Activated CD8-positive, alpha-beta memory T cell treated with anti-CD3 and anti-CD28 coated beads, Interleukin-2, amount 50 U/mL, for 24 hours (primary cell): ENCODE results near the gene NOVA2.
"Not testable (repeated sequence)": the region's sequence is repeated elsewhere in the genome, so short reads cannot be mapped to it uniquely, and the experiment has no call there.

Source experiments
- DNase-seq: peaks from one replicate; pipeline ENCODE4 v3.0.0-alpha.2; 2020; ENCODE audit errors: extremely low read depth

Gene NOVA2

DNA sequence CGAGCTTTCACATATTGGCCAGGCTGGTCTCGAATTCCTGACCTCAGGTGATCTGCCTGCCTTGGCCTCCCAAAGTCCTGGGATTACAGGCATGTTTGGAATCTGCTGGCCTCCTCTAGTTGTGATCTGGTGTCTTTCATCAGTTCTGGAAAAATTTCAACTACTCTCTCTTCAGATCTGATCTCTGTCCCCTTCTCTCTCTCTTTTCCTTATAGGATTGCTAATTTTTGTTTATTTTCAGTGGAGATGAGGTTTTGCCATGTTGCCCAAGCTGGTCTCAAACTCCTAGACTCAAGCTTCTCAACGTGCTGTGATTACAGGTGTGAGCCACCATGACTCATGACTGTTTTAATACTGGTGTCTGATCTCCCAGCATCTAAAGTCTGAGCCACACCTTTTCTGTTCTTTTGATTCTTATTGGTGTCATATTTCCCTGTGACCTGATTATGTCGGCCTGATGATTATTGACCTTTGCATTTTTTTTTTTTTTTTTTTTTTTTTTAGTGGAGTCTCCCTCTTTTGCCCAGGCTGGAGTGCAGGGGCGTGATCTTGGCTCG lies 48.7 kb downstream of the NOVA2 start:
- DNase-seq, result no peak

DNA sequence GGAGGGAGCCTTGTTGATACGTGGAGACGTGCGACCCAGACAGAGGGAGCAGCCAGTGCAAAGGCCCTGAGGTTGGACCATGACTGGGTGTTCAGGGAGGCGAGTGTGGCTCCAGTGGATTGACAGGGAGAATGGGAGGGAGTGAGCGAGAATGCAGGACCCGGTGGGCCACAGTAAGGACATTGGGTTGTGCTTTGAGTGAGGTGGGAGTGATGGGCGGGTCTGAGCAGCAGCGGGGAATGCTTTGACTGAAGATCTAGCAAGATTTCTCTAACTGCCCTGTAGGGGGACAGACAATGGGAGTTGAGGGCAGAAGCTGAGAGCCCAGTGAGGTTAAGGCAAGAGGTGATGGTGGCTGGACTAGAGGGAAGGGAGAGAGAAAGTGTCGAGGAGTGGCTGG lies 51.4 kb downstream of the NOVA2 start:
- no peak for DNase-seq

DNA sequence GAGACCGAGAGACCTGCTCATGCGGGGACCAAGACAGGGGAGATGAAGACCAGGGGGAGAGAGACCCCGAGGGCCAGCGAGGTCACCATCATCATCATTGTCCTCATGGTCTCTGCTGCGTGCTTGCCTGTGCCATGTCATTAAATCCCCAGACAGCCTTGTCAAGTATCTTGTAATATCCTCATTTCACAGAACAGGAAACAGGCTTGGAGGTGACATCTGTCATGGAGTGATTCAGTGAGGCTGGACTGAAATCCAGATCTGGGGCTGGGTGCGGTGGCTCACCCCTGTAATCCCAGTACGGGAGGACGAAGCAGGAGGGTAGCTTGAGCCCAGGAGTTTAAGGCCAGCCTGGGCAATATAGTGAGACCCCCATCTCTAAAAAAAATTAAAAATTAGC lies 53.2 kb downstream of the NOVA2 start:
- DNase-seq, result no peak

DNA sequence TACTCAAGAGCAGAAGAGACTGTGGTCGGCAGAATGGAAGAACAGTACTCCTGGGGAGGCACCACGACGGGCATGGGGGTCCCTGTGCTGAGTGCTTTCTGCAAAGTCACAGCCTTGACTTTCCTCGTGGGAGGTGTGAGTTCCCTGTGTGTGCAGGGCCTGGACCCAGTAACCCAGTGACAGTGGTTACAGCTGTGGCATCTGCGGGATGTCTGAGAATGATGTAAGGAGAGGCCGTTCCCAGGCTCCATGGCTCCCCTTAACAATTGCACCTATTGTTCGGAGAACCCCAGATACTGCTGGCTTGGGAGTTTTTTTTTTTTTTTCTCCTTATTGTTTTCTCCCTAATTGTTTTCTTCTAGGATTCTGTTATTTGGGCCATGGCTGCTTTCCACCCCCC lies 54.0 kb downstream of the NOVA2 start:
- no peak for DNase-seq

DNA sequence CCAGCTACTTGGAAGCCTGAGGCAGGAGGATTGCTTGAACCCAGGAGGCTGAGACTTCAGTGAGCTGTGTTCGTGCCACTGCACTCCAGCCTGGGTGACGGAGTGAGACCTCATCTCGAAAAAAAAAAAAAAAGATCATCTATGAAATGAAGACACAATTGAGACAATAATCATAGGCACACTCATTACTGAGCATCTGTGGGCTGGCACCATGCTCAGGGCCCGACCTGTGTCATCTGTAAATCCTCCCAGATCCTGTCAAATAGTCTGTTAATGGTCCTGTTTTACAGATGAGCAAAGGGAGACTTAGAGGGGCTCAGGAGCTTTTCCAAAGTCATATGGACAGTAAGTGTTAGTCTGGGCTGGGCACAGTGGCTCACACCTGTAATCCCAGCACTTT lies 54.9 kb downstream of the NOVA2 start:
- DNase-seq, result no peak

DNA sequence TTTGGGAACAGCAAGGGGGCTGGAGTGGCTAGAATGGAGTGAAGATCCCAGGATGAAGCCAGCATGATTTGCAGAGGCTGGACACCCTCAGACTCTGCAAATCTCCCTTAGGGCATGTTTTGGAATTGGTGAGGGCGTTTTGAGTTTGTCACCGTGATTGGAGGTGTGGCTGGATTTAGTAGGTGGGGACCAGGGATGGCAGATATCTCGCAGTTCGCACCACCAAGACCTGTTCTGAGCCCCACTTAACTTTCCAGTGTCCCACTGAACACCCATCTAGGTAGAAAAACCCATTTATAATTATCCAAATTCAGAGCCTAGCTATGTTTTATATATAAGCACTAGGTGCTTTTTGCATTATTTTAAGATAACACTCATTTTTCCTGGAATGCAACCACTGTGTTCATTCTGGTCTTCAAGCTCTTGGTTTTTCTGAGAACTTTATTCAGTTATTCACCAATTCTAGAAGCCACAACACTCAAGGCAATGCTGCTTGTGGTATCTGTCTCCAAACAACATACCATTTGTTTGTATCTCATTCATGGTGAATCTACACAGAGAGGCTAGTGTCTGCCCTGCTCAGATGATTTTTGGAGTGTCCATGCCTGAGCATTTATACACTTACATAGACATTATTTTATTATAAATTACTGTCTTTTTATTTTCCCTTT lies 56.1 kb downstream of the NOVA2 start:
- no peak for DNase-seq

DNA sequence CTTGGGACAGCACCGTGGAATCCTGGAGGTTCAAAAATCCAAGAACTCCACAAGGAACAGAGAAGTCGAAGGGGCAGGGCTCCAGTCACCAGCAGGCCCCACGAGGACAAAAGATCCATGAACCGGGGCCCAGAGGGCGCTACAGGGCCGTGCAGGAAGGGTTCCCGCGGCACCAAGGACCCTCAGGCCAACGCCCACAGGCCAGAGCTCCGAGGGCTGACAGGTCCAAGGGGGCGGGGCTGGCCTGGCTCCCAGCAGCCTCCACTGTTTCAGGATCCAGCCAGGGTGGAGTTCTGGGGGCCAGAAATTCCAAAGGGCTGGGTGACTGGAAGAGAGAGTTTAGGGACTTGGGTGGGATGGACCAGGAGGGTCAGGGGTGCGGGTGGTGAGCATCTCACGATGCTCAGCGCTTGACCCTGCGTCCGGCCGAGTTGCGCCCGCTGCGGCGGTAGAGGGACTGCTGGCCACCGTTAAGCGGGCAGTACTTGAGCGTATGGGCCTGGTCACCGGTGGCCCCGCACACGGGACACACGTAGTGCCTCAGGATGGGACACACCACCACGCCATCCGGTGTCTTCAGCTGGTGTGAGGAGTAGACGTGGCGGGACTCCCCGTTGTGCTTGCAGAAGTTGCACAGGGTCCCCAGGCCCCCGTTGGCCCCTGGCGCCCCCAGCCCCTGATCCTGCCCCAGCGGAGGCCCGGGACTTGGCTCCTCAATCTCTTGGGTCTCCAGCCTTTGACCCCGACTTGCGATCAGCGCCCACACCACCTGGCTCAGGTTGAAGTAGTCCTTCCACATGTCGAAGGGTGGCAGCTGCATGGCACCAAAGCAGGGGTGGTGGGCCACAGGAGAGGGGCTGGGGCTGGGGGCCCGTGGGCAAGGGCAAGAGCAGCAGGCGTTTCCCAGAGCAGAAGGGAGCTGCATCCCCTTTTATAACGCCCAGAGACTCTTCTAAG lies 59.5 kb downstream of the NOVA2 start, which contains the start of gene NANOS2:
TSS of gene NANOS2 (minus strand) at position 905 of the 957 bp plus-strand sequence. CDS start at position 820, 85 bp downstream.
- DNase-seq, result no peak

DNA sequence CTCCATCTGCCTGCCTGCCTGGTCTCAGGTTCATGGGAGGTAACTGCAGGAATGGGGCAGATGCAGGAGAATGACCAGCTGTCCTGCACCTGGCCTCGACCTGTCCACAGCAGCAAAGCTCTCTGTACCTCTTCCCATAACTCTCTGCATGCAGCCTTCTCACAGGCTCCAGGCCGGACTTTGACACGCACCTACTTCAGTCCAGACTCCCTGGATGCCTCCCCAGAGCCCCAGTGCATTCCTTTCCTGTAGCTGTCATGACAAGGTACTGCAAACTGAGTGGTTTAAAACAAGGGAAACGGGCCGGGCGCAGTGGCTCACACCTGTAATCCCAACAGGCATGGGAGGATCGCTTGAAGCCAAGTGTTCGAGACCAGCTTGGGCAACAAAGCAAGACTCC lies 62.4 kb downstream of the NOVA2 start:
- DNase-seq, result no peak

DNA sequence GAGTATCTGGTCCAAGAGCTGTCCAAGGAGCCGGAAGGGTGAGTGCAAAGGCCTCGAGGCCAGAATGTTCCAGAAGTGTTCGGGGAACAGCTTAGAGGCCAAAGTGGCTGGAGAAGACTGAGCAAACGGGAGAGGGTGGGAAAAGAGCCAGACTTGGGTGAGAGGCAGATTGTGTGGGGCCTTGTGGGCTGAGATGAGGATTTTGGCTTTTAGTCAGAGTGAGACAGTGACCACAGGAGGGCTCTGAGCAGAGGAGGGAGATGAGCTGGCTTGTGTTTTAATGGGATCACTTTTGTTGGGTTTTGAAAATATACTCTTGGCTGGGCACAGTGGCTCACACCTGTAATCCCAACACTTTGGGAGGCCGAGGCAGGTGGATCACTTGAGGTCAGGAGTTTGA lies 64.7 kb downstream of the NOVA2 start:
- DNase-seq, result no peak

DNA sequence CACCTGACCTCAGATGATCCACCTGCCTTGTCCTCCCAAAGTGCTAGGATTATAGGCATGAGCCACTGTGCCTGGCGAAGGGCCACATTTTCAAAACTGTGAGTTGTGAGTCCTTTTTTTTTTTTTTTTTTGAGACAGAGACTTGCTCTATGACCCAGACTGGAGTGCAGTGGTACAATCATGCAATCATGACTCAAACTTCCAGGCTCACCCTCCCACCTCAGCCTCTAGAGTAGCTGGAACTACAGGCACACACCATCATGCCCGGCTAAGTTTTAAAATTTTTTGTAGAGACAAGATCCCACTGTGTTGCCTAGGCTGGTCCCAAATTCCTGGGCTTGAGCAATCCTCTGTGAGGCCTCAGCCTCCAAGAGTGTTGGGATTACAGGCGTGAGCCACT lies 67.4 kb downstream of the NOVA2 start:
- DNase-seq, result no peak

DNA sequence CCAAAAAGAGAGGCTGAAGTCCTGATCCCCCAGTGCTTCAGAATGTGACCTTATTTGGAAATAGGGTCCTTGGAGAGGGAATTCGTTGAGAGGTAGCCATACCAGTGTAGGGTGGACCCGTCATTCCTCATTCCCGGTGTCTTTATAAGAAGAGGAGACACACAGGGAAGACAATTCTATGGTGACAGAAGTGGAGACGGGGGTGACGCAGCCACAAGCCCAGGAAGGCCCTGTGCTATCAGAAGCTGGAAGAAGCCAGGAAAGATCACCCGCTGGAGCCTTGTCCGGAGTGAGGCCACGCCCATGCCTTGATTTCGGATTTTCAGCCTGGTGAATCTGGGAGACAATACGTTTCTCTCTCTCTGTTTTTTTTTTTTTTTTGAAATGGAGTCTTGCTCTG lies 68.7 kb downstream of the NOVA2 start:
- no peak for DNase-seq

DNA sequence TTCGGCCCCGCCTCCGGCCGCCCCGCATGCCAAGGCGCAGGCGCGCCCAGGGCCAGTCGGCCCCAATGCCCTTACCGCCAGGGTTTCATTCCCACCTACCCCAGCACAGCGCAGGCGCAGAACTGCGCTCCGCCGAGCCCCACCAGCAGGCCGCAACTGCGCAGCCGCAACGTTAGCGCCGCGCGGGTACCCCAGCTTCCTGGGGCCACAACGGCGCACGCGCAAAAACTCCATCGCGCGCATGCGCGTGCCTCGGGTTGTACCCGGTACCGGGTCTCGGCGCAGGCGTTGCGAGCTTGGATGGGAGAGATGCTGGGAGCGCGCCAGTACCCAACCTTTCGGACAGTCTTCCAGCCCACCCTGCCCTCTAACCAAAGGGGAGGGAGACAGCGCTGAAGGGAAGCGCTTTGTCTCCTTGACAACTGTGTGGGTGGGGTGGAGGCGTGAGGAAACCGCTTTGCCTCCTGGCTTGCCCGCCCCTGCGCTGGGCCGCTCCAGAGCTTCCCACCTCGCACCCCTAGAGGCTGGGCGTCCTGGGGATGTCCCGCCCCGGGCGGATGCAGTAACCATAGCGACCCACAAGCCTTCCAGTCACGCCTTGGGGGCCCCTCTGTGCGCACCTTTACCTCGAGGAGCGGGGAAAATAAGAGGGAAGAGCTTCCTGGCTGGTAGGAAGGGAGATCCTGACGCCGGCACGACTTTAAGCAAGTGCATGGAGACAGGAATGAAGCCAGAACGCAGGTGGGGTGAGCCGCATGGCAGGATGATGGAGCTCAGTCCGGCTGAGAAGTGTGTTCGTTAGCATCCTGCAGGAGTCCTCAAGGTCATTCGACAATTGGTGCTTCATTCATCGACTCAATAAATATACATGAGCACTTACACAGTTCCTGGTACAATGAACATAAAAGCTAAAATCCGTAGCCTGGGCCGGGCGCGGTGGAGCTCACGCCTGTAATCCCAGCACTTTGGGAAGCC lies 70.7 kb downstream of the NOVA2 start:
- peak; percentile 97 for DNase-seq

DNA sequence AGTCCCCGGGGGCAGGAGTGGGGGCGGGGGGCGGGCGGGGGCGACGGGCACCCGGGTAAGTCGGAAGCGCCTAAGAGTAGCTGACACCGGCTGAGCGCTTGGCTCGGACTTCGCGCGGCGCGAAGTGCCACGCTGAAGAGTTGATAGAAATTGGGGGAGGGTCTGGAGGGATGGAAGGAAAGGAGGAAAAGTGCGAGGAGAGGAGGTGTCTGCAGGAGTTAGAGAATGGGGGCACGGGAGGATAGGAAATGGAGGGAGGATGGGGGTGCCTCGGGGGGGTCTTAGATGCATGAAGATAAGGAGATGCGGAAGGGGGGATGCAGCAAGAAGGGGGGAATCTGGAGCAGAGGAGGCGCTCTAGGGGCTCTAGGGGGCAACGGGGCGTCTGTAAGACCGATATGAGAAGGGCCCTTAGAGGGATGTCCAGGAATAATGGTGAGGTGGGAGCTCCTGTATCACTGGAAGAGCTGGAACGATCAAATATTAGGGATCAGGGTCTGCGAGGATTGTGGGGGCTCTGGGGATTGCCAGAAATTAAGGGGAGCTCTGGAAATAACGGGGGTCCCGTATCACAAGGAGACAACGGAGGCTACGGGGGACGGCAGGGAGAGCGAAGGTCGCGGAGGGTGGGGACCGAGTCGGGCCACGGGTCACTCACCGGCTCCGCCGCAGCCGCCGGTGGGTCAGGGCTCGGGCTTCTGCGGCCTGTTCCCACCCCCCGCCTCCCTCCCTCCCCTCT lies 71.6 kb downstream of the NOVA2 start, which contains the start of gene MYPOP:
TSS of gene MYPOP (minus strand) at position 702 of the 739 bp plus-strand sequence. CDS start 840 bp downstream, outside the sequence.
- no peak for DNase-seq

DNA sequence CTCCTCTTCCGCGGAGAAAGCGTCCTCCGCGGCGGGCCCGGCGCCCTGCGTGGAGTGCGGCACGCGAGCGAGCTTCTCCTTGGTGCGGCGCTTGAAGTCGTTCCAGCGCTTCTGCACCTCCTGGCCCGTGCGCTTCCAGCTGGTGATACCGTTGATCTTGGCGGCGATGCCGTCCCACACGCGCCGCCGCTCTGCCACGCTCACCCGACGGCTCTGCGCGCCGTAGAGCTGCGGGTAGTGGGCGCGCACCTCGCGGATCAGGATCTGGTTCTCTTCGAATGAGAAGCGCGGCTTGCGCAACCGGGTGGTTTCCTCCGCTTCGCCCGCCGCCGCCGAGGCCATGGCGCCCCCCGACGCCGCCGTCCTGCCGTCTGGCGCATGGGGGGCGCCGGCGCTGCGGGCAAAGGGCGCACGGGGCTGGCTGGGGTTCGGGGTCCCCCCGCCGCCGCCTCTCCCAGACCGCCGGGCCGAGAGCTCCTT lies 72.2 kb downstream of the NOVA2 start:
- DNase-seq, result no peak

DNA sequence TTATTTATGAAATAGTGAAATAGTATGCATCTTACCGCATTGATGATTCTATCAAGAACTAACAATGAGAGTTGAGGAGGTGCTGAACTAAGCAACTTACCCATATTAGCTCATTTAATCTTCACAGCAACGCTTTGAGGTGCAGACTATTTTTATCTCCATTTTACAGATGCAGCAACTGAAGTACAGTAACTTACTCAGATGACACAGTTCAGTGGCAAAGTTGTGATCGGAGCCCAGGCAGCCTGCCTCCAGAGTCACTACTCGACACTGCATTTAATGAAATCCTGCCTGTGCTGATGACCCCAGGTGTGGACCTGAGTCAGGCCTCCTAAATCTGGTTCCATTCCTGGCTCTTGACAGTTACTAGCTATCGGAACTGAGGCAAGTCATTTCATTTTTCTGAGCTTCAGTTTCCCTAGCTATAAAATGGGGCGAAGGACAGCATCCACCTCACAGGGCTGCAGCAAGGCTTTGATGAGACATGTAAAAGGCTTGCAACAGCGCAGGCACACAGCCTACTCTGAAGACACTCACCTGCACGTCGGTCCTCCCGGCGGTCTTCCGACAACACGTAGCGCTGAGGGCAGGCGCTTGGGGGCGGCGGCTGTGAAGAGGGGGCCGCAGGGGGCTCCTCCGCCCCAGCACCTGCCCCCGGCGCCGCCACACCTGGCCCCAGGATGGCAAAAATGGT lies 72.8 kb downstream of the NOVA2 start:
- DNase-seq, result no peak

DNA sequence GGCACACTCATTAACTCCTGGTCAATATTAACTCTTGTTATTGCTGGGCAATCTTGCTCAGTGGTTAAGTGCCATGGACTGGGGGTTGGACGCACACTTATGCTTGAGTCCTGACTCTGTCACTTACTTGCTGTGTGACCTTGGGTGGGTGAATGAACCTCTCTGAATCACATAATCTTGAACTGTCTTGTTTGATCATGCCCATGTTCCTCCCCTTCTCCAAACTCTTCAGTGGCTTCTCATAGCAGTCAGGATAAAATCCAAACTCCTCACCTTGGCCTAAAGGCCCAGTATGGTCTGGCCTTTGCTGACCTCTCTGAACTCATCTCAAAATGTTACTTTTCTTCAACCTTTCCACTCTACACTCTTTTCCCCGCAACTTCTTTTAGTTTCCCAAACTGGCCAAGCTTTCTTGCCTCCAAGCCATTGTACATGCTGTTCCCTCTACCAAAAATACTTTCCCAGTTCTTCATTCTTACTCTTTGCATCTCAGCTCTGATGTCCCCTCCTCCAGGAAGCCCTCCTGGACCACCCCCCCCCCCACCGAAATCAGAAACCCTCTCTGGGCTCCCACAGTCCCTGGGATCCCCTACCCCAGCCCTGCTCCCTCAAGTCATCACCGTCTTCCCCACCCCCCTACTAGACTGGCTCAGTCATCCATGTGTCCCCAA lies 73.6 kb downstream of the NOVA2 start:
- DNase-seq, result no peak

DNA sequence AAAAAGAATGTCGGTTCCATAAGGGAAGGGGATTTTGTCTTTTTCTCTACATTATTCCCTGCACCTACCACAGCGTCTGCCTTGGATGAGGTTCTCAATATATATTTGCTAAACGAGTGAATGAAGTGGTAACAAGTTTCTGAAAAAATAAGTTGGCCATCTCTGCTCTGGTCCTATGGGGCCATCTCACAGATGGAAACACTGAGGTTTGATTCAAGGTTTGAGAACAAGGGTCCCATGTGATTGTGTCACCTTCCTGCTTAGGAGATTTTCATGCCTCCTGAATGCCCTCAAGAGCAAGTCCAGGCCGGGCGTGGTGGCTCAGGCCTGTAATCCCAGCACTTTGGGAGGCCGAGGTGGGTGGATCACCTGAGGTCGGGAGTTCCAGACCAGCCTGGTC lies 74.4 kb downstream of the NOVA2 start:
- no peak for DNase-seq

DNA sequence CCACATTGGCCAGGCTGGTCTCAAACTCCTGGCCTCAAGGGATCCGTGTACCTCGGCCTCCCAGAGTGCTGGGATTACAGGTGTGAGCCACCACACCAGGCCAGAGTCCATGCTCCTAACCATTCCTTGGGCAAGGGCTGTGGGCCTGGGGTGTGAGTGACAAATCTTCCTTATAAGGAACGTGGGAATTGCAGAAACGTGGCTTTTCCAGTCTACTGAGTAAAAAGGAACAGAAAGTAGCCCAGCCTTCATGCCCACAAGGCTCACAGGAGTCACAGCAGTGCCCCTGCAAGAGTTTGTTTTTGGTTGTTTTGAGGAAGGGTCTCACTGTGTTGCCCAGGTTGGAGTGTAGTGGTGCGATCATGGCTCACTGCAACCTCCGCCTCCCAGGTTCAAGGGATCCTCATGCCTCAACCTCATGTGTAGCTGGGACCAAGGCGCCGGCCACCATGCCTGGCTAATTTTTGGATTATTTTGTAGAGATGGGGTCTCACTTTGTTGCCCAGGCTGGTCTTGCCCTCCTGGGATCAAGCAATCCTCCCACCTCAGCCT lies 76.3 kb downstream of the NOVA2 start:
- DNase-seq, result no peak

DNA sequence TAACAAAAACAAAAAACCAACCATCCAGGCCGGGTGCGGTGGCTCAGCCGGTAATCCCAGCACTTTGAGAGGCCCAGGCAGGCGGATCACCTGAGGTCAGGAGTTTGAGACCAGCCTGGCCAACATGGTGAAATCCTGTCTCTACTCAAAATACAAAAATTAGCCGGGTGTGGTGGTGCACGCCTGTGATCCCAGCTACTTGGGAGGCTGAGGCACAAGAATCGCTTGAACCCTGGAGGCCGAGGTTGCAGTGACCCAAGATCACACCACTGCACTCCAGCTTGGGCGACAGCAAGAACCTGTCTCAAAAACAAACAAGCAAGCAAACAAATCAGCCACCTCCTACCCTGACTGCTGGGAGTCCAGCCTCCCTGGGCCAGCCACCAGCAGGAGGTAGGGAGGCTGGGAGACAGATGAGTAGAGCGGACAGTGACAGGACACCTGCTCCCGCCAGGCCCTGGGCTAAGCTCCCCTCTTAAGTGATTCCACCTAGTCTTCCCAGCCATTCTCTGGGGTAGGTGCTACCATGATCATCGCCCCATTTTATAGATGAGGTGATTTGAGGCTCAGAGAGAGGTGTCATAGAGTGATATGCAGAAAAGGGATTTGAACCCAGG lies 77.6 kb downstream of the NOVA2 start:
- DNase-seq, result not testable (repeated sequence)
